Nephron progenitor cell (in vitro differentiated cells): ENCODE results near the gene CSK.

ENCODE experiments used
- DNase-seq: peaks from one replicate; pipeline ENCODE4 v3.0.0; 2021
- H3K27ac Mint-ChIP-seq: 2 replicates; pipeline ENCODE4 v1.8.0; 2021; ENCODE audit warnings: mild to moderate bottlenecking, moderate library complexity, mixed read lengths
- H3K27me3 Mint-ChIP-seq: 2 replicates; pipeline ENCODE4 v1.8.0; 2021; ENCODE audit warnings: mild to moderate bottlenecking, low read depth, mixed read lengths; ENCODE audit not compliant: poor library complexity
- H3K36me3 Mint-ChIP-seq: 2 replicates; pipeline ENCODE4 v1.8.0; 2021; ENCODE audit warnings: low read depth, mixed read lengths
- H3K4me1 Mint-ChIP-seq: 2 replicates; pipeline ENCODE4 v1.8.0; 2021; ENCODE audit warnings: mixed read lengths
- H3K4me3 Mint-ChIP-seq: 2 replicates; pipeline ENCODE4 v1.8.0; 2021; ENCODE audit warnings: mild to moderate bottlenecking, moderate library complexity, mixed read lengths
- H3K9me3 Mint-ChIP-seq: 2 replicates; pipeline ENCODE4 v1.8.0; 2021; ENCODE audit warnings: mild to moderate bottlenecking, moderate library complexity, mixed read lengths
- CTCF ChIP-seq: fragments of 200-600 bp; sonication (generic); IDR thresholded peaks from 2 replicates; pipeline ENCODE4 v1.5.0; 2021; ENCODE audit warnings: antibody characterized with exemption

The CSK gene

DNA sequence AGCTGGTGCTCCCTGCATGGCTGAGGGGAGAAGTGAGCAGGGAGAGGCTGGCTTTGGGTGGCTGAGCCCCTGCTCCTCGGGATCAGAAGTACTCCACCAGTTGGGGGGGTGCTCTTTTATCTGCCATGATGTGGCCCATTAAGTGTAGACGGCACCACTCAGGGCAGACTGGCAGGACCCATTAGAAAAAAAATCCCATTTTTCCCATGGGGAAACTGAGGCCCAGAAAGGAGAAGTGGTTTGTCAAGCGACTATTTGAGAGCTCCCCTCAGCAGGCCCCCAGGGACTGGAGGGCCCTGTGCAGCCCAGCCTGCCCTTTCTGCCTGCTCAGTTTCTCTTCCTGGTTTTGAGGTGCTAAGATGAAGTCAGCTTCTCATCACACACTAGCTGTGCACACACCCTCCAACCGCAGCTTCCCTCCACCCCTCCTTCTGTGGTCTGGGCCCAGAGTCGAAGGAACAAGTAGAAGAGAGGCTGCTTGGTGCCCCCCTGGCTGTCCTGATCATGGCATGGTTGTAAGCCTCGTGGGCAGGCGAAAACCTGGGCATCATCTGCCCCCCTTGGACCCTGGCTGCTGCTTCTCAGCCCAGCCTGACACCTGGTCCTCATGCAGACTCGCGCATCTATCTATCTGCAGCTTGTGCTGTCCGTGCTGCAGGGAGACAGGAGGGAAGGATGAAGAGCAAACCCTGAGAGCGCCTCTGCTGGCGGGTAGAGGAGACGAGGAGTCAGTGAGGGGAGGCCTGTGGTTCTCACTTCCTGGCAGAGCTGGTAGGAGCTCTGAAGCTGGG is 5.6 kb downstream of the CSK start:
- peaks cover 79% of the 10 kb centered on the region for H3K4me1 Mint-ChIP-seq
- H3K4me3 Mint-ChIP-seq, result no peak overlapping the region
- H3K36me3 Mint-ChIP-seq, result peaks cover 4% of the 10 kb centered on the region
- H3K9me3 Mint-ChIP-seq, result no peaks in the 10 kb centered on the region
- H3K27ac Mint-ChIP-seq, result no peak overlapping the region
- TF ChIP-seq CTCF, result peak; percentile 56
- peak; percentile 68 for DNase-seq
- peaks cover 9% of the 10 kb centered on the region for H3K27me3 Mint-ChIP-seq

DNA sequence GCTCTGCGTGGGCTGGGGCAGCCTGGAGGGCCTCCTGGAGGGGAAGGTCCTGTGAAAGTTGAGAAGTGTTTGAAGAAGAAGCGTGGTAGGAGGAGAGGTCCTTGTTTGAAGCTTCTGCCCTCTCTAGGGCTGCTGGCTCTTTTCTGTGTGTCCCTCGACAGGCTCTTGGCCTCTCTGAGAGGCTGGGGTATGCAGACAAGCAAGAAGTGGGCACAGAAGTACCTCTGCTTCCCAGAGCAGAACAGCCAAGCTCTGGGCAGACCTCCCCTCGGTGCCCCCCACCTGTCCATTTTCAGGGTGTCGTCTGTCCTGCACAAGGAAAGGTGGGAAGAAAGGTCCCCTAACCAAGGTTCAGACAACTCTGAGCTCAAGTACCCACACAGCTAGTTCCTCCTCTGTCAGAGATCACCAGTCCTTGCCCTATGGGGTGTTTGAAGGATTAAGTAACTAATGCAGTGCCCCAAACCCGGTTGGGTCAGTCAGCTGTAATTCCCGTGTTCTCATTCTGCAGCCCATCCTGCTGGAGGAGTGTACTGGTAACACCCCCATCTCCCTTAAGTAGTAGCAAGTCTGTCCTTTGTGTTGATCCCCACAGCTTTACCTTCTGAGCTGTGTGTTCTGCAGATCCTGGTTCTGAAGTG is 6.3 kb downstream of the CSK start:
- H3K27ac Mint-ChIP-seq, result peak overlapping the region; percentile 75
- DNase-seq, result no peak
- H3K4me3 Mint-ChIP-seq, result no peak overlapping the region
- H3K27me3 Mint-ChIP-seq, result peaks cover 9% of the 10 kb centered on the region
- TF ChIP-seq CTCF, result no peak
- H3K4me1 Mint-ChIP-seq, result peaks cover 79% of the 10 kb centered on the region
- no peaks in the 10 kb centered on the region for H3K9me3 Mint-ChIP-seq
- peaks cover 4% of the 10 kb centered on the region for H3K36me3 Mint-ChIP-seq

DNA sequence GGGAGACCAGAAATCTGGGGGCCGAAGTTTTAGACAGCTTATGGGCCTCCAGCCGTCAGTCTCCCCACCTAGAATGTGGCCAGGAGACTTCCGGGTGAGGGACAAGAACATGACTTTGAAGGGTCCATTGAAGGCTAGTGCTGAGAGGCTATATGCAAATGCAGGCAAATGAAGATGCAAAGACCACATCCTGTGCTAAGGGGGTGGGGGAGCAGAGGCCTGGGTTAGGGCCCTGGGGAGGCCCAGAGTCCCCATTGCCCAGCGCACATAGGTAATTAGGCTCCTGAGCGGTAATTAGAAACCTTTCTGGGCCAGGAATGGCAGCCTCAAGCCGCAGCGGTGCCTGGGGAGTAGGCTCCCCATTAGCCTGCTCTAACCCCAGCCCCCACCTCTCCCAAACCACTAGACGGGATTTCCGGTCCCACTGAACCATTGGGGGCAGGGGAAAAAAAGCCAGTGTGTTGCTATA is 6.8 kb downstream of the CSK start:
- Mint-ChIP-seq H3K4me3 (no peak overlapping the region), H3K27ac (peak overlapping the region; percentile 75), H3K27me3 (peaks cover 9% of the 10 kb centered on the region), H3K4me1 (peaks cover 78% of the 10 kb centered on the region), H3K36me3 (peaks cover 4% of the 10 kb centered on the region), H3K9me3 (no peaks in the 10 kb centered on the region)
- TF ChIP-seq CTCF, result no peak
- no peak for DNase-seq

- peaks cover 74% of the 10 kb centered on the region for H3K4me1 Mint-ChIP-seq
- no peak overlapping the region for H3K27ac Mint-ChIP-seq
Measured at GRCh38 chr15:74789171-74789631, 7.3 kb downstream of the CSK start.

GRCh38 chr15:74789741-74790079 is 7.8 kb downstream of the CSK start:
- Mint-ChIP-seq H3K4me3 (no peak overlapping the region), H3K27ac (no peak overlapping the region), H3K27me3 (peaks cover 9% of the 10 kb centered on the region), H3K4me1 (peaks cover 70% of the 10 kb centered on the region), H3K36me3 (peaks cover 4% of the 10 kb centered on the region), H3K9me3 (no peaks in the 10 kb centered on the region)
- no peak for DNase-seq
- no peak for TF ChIP-seq CTCF

More at GRCh38 chr15:74789171-74789631, 7.3 kb downstream of the CSK start:
- Mint-ChIP-seq H3K27me3 (peaks cover 9% of the 10 kb centered on the region), H3K36me3 (peaks cover 4% of the 10 kb centered on the region), H3K4me3 (no peak overlapping the region), H3K9me3 (no peaks in the 10 kb centered on the region)
- DNase-seq, result no peak
- no peak for TF ChIP-seq CTCF
